NCI-H2081 (cell line): ENCODE measurements around the gene CDC23.
A peak's percentile ranks its signal among the peaks of the same experiment; 100 is the strongest.
"Not testable (repeated sequence)": the region's sequence is repeated elsewhere in the genome, so short reads cannot be mapped to it uniquely, and the experiment has no call there.

ENCODE experiments used
- DNase-seq, 2 experiments: peaks; one replicate each; lab custom pipeline; 2025; lab: John Stamatoyannopoulos, UW

Gene CDC23

GRCh38 chr5:138216799-138217198 is 3.7 kb upstream of the CDC23 start:
- DNase-seq, result no peak

GRCh38 chr5:138212828-138213160 is 329 bp downstream of the CDC23 start:
- DNase-seq, result no peak

GRCh38 chr5:138210985-138211384 is 2.1 kb downstream of the CDC23 start:
- DNase-seq, result no peak

GRCh38 chr5:138193859-138194258 is 19.3 kb downstream of the CDC23 start:
- not testable (repeated sequence) for DNase-seq

- no peak for DNase-seq
Observed at GRCh38 chr5:138192826-138193225, 20.3 kb downstream of the CDC23 start.

GRCh38 chr5:138188626-138189025 is 24.5 kb downstream of the CDC23 start:
- no peak for DNase-seq

- no peak for DNase-seq
Observed at GRCh38 chr5:138186002-138186447, 27.1 kb downstream of the CDC23 start.

GRCh38 chr5:138182808-138183207 is 30.3 kb downstream of the CDC23 start:
- no peak for DNase-seq

GRCh38 chr5:138180841-138181240 is 32.3 kb downstream of the CDC23 start:
- no peak for DNase-seq

GRCh38 chr5:138180183-138180782 is 32.8 kb downstream of the CDC23 start:
- DNase-seq, result peak; percentile 27 to 70

- no peak for DNase-seq
Observed at GRCh38 chr5:138179277-138179857, 33.8 kb downstream of the CDC23 start.

- DNase-seq, result peak; percentile 93 to 94
Observed at GRCh38 chr5:138178516-138179276, 34.4 kb downstream of the CDC23 start, which contains the start of the genes BRD8 and KIF20A. Gene BRD8 (minus strand): TSS chr5:138178630. CDS start chr5:138178614, 16 bp downstream. Gene KIF20A (plus strand): TSS chr5:138179112. CDS start chr5:138179681, 569 bp downstream.

GRCh38 chr5:138177941-138178515 is 35.1 kb downstream of the CDC23 start:
- DNase-seq, result peak in 1 of 2 experiments; percentile 6

GRCh38 chr5:138170299-138170698 is 42.8 kb downstream of the CDC23 start:
- no peak for DNase-seq

- DNase-seq, result no peak
Observed at GRCh38 chr5:138169124-138169523, 44.0 kb downstream of the CDC23 start.

GRCh38 chr5:138163721-138164120 is 49.4 kb downstream of the CDC23 start:
- no peak for DNase-seq

- no peak for DNase-seq
Observed at GRCh38 chr5:138160706-138161105, 52.4 kb downstream of the CDC23 start.

- no peak for DNase-seq
Observed at GRCh38 chr5:138159666-138160065, 53.5 kb downstream of the CDC23 start.

- DNase-seq, result no peak
Observed at GRCh38 chr5:138157626-138158025, 55.5 kb downstream of the CDC23 start.

- DNase-seq, result not testable (repeated sequence)
Observed at GRCh38 chr5:138155977-138156376, 57.1 kb downstream of the CDC23 start.

- no peak for DNase-seq
Observed at GRCh38 chr5:138149530-138149929, 63.6 kb downstream of the CDC23 start.

- no peak for DNase-seq
Observed at GRCh38 chr5:138148811-138149210, 64.3 kb downstream of the CDC23 start.

GRCh38 chr5:138143578-138143977 is 69.5 kb downstream of the CDC23 start:
- not testable (repeated sequence) for DNase-seq
